T follicular helper cell (primary cell): ENCODE results near the gene FBXO21.

ENCODE experiments used
- DNase-seq: peaks from one replicate; pipeline ENCODE4 v3.0.0-alpha.2; 2020; ENCODE audit warnings: low read depth

Gene FBXO21

DNA sequence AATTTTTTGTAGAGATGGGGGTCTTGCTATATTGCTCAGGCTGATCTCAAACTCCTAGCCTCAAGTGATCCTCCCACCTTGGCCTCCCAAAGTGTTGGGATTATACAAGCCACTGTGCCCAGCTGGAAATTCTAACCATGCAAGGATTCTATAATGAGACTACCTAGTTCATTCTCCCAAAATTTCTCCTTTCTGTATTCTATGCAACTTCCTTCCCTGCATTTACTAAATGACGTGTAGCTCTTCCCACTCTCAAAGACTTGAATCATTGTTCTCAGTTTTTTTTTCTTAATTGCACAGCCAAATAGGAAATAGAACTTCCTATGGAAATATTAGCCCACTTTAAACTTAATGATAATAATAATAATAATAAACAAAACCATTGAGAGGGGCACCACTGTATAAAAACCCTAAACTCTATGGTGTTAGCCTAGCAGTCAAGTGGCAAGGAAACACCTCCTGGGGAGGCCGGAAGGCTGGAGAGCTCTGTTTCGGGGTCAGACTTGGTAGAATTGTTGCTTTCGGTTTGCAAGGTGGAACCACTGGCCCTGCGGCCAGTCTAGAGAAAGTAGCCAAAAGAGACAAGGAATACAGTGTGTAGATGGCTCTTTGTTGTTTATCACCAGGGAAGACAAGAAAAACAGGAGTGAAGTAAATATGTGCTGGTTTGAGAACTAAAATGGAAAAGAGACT, 51.1 kb downstream of the FBXO21 start:
- no peak for DNase-seq

- no peak for DNase-seq
Observed at GRCh38 chr12:117134721-117135120, 55.5 kb downstream of the FBXO21 start.

DNA sequence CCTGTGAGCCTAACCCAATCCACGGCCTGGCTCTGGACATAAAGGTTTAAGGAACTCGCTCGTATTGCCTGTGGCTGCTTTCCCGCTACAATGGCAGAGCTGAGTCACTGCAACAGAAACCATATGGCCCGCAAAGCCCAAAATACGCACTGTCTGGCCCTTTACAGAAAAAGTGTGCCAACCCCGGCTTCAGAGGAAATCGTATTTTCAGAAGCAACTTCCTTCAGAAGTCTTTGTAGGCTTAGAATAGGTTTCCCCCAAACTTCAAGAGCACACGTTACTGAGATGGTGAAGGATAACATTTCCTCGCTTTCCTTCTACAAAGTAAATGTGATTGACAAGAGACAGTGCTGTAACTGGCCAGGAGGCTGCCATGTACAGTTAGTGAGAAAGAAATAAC, 56.2 kb downstream of the FBXO21 start:
- DNase-seq = no peak

DNA sequence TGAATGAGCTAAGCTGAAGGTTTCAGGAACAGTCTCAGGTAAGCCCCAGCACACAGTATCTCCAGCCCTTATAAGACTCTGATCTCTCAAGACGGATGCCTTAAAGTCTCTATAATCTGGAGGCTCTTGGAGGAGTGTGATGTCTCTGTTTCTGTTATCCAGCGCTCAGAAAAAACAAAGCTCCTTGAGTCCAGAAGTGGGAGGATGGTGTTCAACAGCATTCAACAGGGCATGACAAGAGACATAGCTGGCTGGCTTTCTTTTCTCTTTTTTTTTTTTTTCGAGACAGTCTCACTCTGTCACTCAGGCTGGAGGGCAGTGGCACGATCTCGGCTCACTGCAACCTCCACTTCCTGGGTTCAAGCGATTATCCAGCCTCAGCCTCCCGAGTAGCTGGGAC, 59.5 kb downstream of the FBXO21 start:
- DNase-seq = no peak

DNA sequence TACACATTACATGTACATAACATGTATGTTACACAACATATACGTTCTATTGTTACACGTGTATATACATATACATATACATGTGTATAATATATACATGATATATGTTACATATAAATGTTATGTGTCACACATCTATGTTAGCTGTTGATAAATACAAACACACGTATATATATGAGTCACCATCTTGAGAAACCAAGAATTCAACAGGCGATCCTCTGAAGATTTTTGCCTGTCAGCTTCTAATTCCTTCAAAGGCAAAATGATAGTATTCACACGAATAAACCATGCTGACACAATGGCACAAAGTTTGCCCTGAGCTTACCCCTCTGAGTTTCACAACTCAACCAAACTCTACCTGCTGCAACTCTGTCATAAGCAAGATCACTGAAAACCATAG, 60.9 kb downstream of the FBXO21 start:
- DNase-seq = no peak

GRCh38 chr12:117127933-117128823, 62.1 kb downstream of the FBXO21 start:
- DNase-seq = no peak

GRCh38 chr12:117126335-117126734, 63.9 kb downstream of the FBXO21 start:
- no peak for DNase-seq

GRCh38 chr12:117125767-117126166, 64.5 kb downstream of the FBXO21 start:
- DNase-seq = no peak

GRCh38 chr12:117125272-117125613, 65.0 kb downstream of the FBXO21 start:
- no peak for DNase-seq

DNA sequence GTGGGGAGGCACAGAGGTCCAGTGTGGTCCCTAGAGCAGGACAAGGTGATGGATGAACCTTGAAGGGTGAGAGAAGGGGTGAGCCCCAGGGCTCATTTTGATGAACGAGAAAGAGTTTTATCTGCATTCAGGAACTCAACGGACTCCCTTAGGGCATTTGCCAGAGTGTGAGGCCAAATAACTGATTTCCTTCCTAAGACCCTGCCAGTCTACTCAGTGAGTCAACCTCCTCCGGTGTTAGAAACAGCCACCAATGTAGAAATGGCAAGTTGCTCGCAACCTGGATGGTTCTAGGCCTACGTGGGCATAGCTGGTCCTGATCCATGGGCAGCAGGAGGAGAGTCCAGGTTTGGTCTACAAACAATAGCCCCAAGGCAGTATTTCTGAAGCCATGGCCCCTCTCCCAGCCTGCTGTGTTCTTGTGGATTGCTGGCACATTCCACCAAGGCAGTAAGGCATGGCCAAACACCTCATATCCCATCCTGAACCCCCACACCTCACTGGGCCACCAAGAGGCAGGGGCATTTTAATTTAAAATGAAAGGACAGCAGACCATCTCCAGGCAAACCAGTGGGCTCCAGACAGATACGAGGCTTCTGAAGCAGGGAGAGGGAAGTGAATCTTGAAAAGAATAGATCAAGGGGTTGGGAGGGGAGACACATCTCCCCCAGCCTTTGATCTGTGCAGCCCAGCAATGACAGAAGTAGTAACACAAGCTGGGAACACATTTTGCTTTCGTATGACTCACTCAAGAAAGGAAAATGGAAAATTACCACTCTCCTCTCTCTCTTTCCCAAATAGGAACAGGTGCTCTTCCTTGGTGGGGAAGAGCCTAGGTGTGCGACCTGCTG, 65.6 kb downstream of the FBXO21 start:
- no peak for DNase-seq

DNA sequence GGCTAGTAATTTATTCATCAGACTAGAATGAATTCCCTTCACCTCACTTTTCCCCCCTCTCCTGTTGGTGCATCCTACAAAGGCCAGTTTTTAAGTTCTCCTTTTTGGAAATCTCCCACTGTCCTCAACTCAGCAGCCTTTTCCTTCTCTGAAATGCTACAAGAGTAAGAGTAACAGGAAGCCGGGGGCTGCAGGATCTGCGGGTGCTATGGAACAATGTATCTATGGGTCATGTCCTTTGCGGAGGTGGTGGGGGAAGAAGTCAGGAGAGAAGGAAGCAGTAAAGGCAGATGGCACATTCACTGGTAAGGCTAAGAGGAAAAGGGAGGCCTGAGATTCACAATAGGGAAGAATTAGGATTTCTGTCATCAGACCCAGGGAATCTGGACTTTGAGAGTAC, 68.8 kb downstream of the FBXO21 start:
- no peak for DNase-seq

GRCh38 chr12:117120787-117121186, 69.5 kb downstream of the FBXO21 start:
- no peak for DNase-seq

- no peak for DNase-seq
Observed at GRCh38 chr12:117119592-117120198, 70.6 kb downstream of the FBXO21 start.

- no peak for DNase-seq
Observed at GRCh38 chr12:117118838-117119591, 71.3 kb downstream of the FBXO21 start.

DNA sequence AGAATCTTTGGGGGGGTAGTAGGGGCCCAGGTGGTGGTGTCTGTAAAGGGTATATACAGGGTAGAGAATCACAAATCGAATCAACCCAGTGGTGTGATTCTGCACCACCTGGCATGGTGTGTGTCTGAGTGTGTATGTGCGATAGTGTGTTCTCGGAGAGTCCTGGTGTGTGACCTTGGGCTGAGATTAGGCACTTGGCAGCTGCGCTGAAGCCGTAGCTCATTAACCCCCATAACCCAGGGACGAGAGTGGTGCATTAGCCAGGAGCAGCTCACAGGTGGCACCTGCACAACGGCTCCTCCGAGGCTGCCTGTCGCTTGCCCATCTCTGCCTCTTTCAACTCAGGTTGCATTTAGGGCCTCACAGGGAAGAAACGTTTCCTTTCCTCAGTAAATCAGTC, 75.5 kb downstream of the FBXO21 start:
- no peak for DNase-seq

DNA sequence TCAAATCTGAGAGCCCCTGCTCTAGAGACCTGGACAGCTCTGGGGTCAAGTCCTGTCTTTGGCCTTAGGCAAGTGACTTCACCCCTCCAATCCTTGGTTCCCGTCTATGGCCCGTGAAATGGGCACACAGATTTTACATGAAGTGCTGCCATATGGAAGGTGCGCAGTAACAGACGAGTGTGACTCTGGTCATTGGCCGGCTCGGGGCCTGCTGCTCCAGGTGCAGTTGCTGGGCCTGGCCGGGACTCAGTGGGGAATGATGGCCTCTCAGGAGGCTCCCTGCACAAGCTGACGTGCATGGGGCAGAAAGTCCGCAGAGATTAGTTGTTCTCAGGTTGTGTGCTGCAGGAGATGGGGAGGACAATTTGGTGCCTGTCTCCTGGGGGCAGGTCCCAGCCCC, 77.0 kb downstream of the FBXO21 start:
- DNase-seq = no peak

DNA sequence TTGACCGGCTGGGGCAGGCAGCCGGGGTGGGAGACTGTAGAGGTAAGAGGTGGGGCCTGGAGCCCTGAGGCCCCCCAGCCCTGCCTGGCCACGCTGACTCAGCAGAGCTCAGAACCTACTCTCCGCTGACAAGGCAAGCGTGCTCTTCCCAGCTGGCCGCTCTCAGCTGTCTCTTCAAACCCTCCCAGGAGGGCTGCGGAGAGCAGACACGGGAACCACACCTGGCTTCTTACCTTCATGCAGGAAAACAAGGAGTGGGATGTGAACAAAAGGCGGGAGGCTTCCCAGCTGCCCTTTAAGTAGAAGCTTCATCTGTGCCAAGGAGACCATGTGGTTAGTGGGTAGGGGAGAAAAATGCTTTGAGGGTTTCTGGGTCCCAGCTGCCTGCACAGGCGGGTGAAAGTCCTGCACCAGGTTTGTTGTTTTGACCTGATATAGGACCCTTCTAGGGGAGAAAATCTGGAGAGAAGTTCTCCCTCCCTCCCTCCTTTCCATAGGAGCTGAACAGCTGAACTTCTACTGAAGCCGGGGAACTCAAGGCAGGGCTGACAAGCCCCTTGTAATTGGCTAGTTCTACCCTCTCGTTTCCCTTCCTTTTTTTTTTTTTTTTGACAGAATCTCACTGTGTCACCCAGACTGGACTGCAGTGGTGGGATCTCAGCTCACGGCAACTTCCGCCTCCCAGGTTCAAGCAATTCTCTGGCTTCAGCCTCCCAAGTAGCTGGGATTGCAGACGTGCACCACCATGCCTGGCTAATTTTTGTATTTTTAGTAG, 78.3 kb downstream of the FBXO21 start:
- DNase-seq = no peak

GRCh38 chr12:117111386-117111785, 78.9 kb downstream of the FBXO21 start:
- no peak for DNase-seq

DNA sequence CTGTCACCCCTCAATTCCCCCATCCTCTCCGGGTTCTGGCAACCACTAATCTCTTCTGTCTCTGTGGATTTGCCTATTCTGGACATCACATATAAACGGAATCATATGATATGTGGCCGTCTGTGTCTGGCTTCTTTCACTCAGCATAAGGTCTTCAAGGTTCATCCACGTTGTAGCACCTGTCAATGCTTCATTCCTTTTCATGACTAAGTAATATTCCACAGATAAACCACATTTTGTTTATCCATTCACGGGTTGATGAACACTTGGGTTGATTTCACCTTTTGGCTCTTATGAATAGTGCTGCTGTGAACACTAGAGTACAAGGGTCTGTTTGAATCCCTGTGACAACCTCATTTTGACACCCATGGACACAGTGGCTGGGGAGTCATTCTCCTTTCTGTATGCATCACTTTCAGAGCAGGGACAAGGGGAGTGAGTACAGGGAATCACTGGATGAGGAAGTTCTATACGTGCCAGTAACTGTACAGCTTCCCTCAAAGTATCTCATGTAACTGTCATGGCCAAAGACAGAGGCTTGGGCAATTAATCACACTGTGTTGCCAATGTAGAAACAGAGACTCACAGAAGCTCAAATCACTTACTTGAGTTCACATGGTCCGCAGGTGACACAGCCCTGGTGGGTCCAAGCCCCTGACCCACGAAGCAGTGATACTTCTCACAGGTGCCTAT, 80.2 kb downstream of the FBXO21 start:
- no peak for DNase-seq

- DNase-seq = peak; percentile 19
Observed at GRCh38 chr12:117105902-117106301, 84.4 kb downstream of the FBXO21 start.
